ENCODE data around the gene RAD51B. TPM values are rescaled to one million over a fixed set of nuclear protein-coding genes. Genes with fewer than 3 reads are reported as not detected.

The RAD51B gene
- total and polyA plus RNA-seq, 9 of the 15 experiments (the other 6 are each of a cell fraction or from before 2014, with no cell fraction given), result 8.5 to 17.3 (median 11.3) TPM

- TF ChIP-seq MBD1 (CRISPR knock-in tag; IDR thresholded peaks at IDR 0.05), result no peak
Measured at GRCh38 chr14:68459480-68460136, 640.0 kb downstream of the RAD51B start (continued).

DNA sequence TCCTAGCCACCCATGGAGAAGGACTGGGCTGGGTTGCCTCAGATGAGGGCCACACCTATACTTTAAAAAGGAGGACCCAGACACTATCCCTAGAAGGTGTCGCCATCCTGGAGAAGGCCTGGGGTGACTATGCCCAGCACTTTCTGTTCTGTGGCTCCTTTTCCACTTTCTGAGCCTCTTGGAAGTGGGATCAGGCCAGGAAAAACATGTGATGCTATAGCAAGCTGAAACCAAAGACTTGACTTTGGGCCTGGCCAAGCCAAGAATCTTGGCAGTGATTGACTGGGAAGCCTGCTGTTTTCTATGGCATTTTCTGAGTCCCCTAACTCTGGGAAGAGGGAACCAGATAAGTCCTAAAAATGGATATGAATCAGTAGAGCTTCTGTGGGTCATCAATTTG lies 641.0 kb downstream of the RAD51B start:
- H4K20me1 ChIP-seq (replicated peaks; ENCODE audit: control insufficient read depth, insufficient read depth, low read length), result no peaks in the 10 kb centered on the region
- no peak overlapping the region for H3K9ac ChIP-seq (ENCODE audit: insufficient read depth in 1 of 2, low read depth in 2 of 2, low read length in 2 of 2)
- BruUV-seq (replicated peaks), result no TSS peak
- H3K27ac ChIP-seq (ENCODE audit: extremely low read depth, low read depth, low read length), result no peak overlapping the region
- 60% methylated on average over 1 of the region's 1 CpG for WGBS (ENCODE audit: insufficient coverage, low coverage, missing lambda C conversion rate)
- H3K27me3 ChIP-seq (ENCODE audit: control insufficient read depth in 2 of 2, insufficient read depth in 2 of 2, low read length in 2 of 2), result no peaks in the 10 kb centered on the region
- DNase-seq (ENCODE audit: extremely low read depth in 1 of 4, low spot score in 3 of 4) (no peak), ATAC-seq (no peak), FAIRE-seq (no peak)
- H3K9me1 ChIP-seq (ENCODE audit: control insufficient read depth, insufficient read depth, low read length), result no peaks in the 10 kb centered on the region
- H3K79me2 ChIP-seq (ENCODE audit: control insufficient read depth, insufficient read depth, low read length), result no peaks in the 10 kb centered on the region
- POLR2A ChIA-PET, result interaction anchor here (0.5 to 0.6 kb wide), 2 partner anchors 27 to 44 kb away, joined by 3 read pairs; no protein-coding TSS in a partner anchor
- no peak overlapping the region for H3K4me2 ChIP-seq (ENCODE audit: insufficient read depth, low read length)
- H3K36me3 ChIP-seq (ENCODE audit: control insufficient read depth, insufficient read depth, low read length), result no peaks in the 10 kb centered on the region
- H2AFZ ChIP-seq (ENCODE audit: low read depth, low read length), result no peak overlapping the region
- TF ChIP-seq KAT2B (IDR thresholded peaks at IDR 0.05; ENCODE audit: low read depth, low read length) (no peak), BRCA1 (IDR thresholded peaks at IDR 0.05) (no peak), BRCA1 (CRISPR knock-in tag; IDR thresholded peaks at IDR 0.05) (no peak), PHF8 (IDR thresholded peaks at IDR 0.05; ENCODE audit: borderline replicate concordance, low read length) (no peak), SMARCA5 (IDR thresholded peaks at IDR 0.05) (no peak), ZNF165 (CRISPR knock-in tag; IDR thresholded peaks at IDR 0.05; ENCODE audit: borderline replicate concordance) (no peak), NR2F6 (CRISPR knock-in tag; IDR thresholded peaks at IDR 0.05) (no peak), POLR2G (IDR thresholded peaks at IDR 0.05; ENCODE audit: low read depth, low read length) (no peak), MCM2 (IDR thresholded peaks at IDR 0.05; ENCODE audit: low read depth) (no peak), ZNF280A (IDR thresholded peaks at IDR 0.05; ENCODE audit: low read depth, partially characterized antibody) (no peak)
- TF ChIP-seq, protein P1, sequence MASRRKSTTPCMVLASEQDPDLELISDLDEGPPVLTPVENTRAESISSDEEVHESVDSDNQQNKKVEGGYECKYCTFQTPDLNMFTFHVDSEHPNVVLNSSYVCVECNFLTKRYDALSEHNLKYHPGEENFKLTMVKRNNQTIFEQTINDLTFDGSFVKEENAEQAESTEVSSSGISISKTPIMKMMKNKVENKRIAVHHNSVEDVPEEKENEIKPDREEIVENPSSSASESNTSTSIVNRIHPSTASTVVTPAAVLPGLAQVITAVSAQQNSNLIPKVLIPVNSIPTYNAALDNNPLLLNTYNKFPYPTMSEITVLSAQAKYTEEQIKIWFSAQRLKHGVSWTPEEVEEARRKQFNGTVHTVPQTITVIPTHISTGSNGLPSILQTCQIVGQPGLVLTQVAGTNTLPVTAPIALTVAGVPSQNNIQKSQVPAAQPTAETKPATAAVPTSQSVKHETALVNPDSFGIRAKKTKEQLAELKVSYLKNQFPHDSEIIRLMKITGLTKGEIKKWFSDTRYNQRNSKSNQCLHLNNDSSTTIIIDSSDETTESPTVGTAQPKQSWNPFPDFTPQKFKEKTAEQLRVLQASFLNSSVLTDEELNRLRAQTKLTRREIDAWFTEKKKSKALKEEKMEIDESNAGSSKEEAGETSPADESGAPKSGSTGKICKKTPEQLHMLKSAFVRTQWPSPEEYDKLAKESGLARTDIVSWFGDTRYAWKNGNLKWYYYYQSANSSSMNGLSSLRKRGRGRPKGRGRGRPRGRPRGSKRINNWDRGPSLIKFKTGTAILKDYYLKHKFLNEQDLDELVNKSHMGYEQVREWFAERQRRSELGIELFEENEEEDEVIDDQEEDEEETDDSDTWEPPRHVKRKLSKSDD (conservative IDR thresholded peaks at IDR 0.05; ENCODE audit: low read length), result no peak
- in situ Hi-C loops (cut with MboI), result no loop called here
- no peak overlapping the region for H3K4me3 ChIP-seq
- CTCF ChIA-PET (ENCODE audit: low intra/inter-chr PET ratio), result no interaction called here
- no peaks in the 10 kb centered on the region; a peak in 3 of 5 replicates for H3K4me1 ChIP-seq (replicated peaks in 1 of 2; ENCODE audit: control insufficient read depth in 2 of 2, insufficient read depth in 2 of 2, low read length in 2 of 2)
- intact Hi-C loops (cut with micrococcal nuclease), result no loop called here
- no peaks in the 10 kb centered on the region for H3K9me3 ChIP-seq (replicated peaks; ENCODE audit: control insufficient read depth, insufficient read depth, low read depth, low read length)

Measured in K562 (cell line).